K562 (cell line): ENCODE results near the gene CLTB. TPM values are rescaled to one million over a fixed set of nuclear protein-coding genes. Genes with fewer than 3 reads are reported as not detected.
A peak's percentile ranks its signal among the peaks of the same experiment; 100 is the strongest.

Experiments used
- ATAC-seq: fragments of 200-7000 bp; cut with Tn5 transposase; 3 replicates; pipeline ENCODE4 v1.9.1; 2020; ENCODE audit warnings: moderate library complexity
- BruUV-seq: library from RNA; stranded (reverse); fragments of 400-500 nt; replicated peaks from 2 replicates; lab custom pipeline; 2021; lab: Mats Ljungman, UMichigan
- CTCF ChIA-PET: fragments of 300-600 bp; formaldehyde crosslinking; extraction: SDS; loops from one replicate; lab custom pipeline; 2021; ENCODE audit warnings: low intra/inter-chr PET ratio; lab: Yijun Ruan, JAX
- POLR2A ChIA-PET: fragments of 300-600, 350-650 bp; sonication (Branson Sonifier 250); formaldehyde crosslinking; extraction: SDS; loops from one replicate; lab custom pipeline; 2021; ENCODE audit warnings: antibody characterized with exemption, inconsistent platforms; lab: Yijun Ruan, JAX
- DNase-seq, 4 experiments: peaks; one replicate each; pipeline versions ENCODE4 v3.0.0 to v3.0.0-alpha.2; 2011 to 2018; ENCODE audit warnings: low spot score in 3 of 4, mixed read lengths in 3 of 4; ENCODE audit errors: extremely low read depth in 1 of 4
- FAIRE-seq: peaks from 2 replicates; lab custom pipeline; 2011; peaks lifted over from hg19 to GRCh38; lab: Jason Lieb, UNC
- H2AFZ ChIP-seq: 2 replicates; pipeline ENCODE4 v1.6.0; 2011; ENCODE audit warnings: low read depth, low read length, control low read depth, inconsistent platforms
- H3K27ac ChIP-seq: fragments of 200-600 bp; 3 replicates; pipeline ENCODE4 v1.8.0; 2011; ENCODE audit warnings: low read depth, mild to moderate bottlenecking, control low read depth, inconsistent platforms, low read length, moderate library complexity, mixed read lengths; ENCODE audit errors: extremely low read depth
- H3K27me3 ChIP-seq, 2 experiments: fragments of 300-600 bp in 1 of 2; 2 replicates in 1 of 2; 3 replicates in 1 of 2; pipeline versions ENCODE4 v1.6.0 to v1.8.0; 2011; ENCODE audit warnings: inconsistent platforms in 2 of 2, low read length in 2 of 2, mild to moderate bottlenecking in 1 of 2, mixed read lengths in 1 of 2, moderate library complexity in 1 of 2; ENCODE audit not compliant: control insufficient read depth in 2 of 2, insufficient read depth in 2 of 2
- H3K36me3 ChIP-seq: fragments of 300-600 bp; 3 replicates; pipeline ENCODE4 v1.8.0; 2011; ENCODE audit warnings: mild to moderate bottlenecking, low read length, inconsistent platforms; ENCODE audit not compliant: control insufficient read depth, insufficient read depth
- H3K4me1 ChIP-seq, 2 experiments: fragments of 200-600 bp in 1 of 2; replicated peaks in 1 of 2; 2 replicates in 1 of 2; 3 replicates in 1 of 2; pipeline versions ENCODE4 v1.5.1 to v1.8.0; 2011; ENCODE audit warnings: inconsistent platforms in 2 of 2, low read length in 2 of 2, mild to moderate bottlenecking in 1 of 2, mixed read lengths in 1 of 2, moderate library complexity in 1 of 2; ENCODE audit not compliant: control insufficient read depth in 2 of 2, insufficient read depth in 2 of 2
- H3K4me2 ChIP-seq: 2 replicates; pipeline ENCODE4 v1.6.1; 2011; ENCODE audit warnings: low read length, control low read depth, inconsistent platforms, mixed read lengths; ENCODE audit not compliant: insufficient read depth
- H3K4me3 ChIP-seq: fragments of 200-600 bp; sonication (generic), shearing (Covaris generic); 2 replicates; pipeline ENCODE4 v1.5.1; 2016; ENCODE audit warnings: control low read depth, inconsistent platforms
- H3K79me2 ChIP-seq: fragments of 200-600 bp; 3 replicates; pipeline ENCODE4 v1.8.0; 2011; ENCODE audit warnings: low read length, inconsistent platforms; ENCODE audit not compliant: control insufficient read depth, insufficient read depth
- H3K9ac ChIP-seq, 2 experiments: 2 replicates each; pipeline versions ENCODE4 v1.6.0 to v1.6.1; 2011; ENCODE audit warnings: low read depth in 2 of 2, low read length in 2 of 2, control low read depth in 1 of 2, inconsistent platforms in 1 of 2, mild to moderate bottlenecking in 1 of 2, mixed read lengths in 1 of 2; ENCODE audit not compliant: insufficient read depth in 1 of 2
- H3K9me1 ChIP-seq: one replicate; pipeline ENCODE4 v1.6.0; 2011; ENCODE audit warnings: inconsistent platforms, mild to moderate bottlenecking, low read length, moderate library complexity; ENCODE audit not compliant: control insufficient read depth, insufficient read depth
- H3K9me3 ChIP-seq: replicated peaks from 2 replicates; pipeline ENCODE4 v1.5.1; 2011; ENCODE audit warnings: low read depth, low read length, inconsistent platforms; ENCODE audit not compliant: control insufficient read depth, insufficient read depth
- H4K20me1 ChIP-seq: replicated peaks from 2 replicates; pipeline ENCODE4 v1.6.1; 2011; ENCODE audit warnings: low read length, inconsistent platforms, mixed read lengths; ENCODE audit not compliant: control insufficient read depth, insufficient read depth
- DIDO1 ChIP-seq: fragments of 450-650 bp; IDR thresholded peaks from 2 replicates; pipeline ENCODE4 v1.6.1; 2016; ENCODE audit warnings: low read depth, missing biosample characterization, missing genetic modification characterization
- HDAC1 ChIP-seq, 2 experiments: fragments of 450-650 bp; IDR thresholded peaks; 2 replicates each; pipeline ENCODE4 v1.6.1; 2016 to 2017; ENCODE audit warnings: inconsistent platforms in 1 of 2, mild to moderate bottlenecking in 1 of 2, moderate library complexity in 1 of 2
- KDM1A ChIP-seq, 2 experiments: fragments of 450-650 bp; IDR thresholded peaks; 2 replicates each; pipeline ENCODE4 v1.6.1; 2016; ENCODE audit warnings: mild to moderate bottlenecking in 2 of 2
- KDM5B ChIP-seq: fragments of 200-600 bp; sonication (generic); IDR thresholded peaks from 2 replicates; pipeline ENCODE4 v1.6.1; 2012; ENCODE audit warnings: low read depth, mild to moderate bottlenecking, moderate library complexity, low read length, control low read depth, inconsistent platforms; ENCODE audit not compliant: insufficient replicate concordance
- PRMT5 ChIP-seq: sonication (generic); formaldehyde crosslinking; IDR thresholded peaks from 2 replicates; pipeline ENCODE4 v1.5.0; 2020; ENCODE audit warnings: missing genetic modification reagents
- RBM14 ChIP-seq: fragments of 200-400 bp; formaldehyde crosslinking; IDR thresholded peaks from 2 replicates; pipeline ENCODE4 v1.6.1; 2018; ENCODE audit warnings: low read depth, mild to moderate bottlenecking, low read length, moderate library complexity, borderline replicate concordance; ENCODE audit not compliant: insufficient read depth
- ZKSCAN8 ChIP-seq: fragments of 200-800 bp; sonication (Bioruptor generic); IDR thresholded peaks from 2 replicates; pipeline ENCODE4 v1.6.1; 2016; ENCODE audit warnings: missing genetic modification characterization, missing compliant biosample characterization
- WGBS: fragments of 100-300 bp; shearing (Covaris generic); methylation state at CpG from one replicate; pipeline ENCODE4 v1.1.6; 2016; ENCODE audit warnings: low coverage, mixed read lengths; ENCODE audit not compliant: insufficient coverage; ENCODE audit errors: missing lambda C conversion rate; 5-methylcytosine and 5-hydroxymethylcytosine counted together
- in situ Hi-C: fragments of 300-500 bp; cut with MboI; formaldehyde crosslinking; loops from 4 replicates; pipeline ENCODE4 v1.15.0; 2018; ENCODE audit warnings: inconsistent platforms, mixed read lengths
- intact Hi-C: fragments of 100-400 bp; cut with micrococcal nuclease; formaldehyde crosslinking; loops from 2 replicates; pipeline ENCODE4 v1.14.2; 2022
- polyA plus RNA-seq, 8 experiments: library from polyadenylated mRNA; depleted of rRNA in 4 of 8; stranded (reverse) in 5 of 8; unstranded in 3 of 8; fragments of >200 nt; fragmentation: Nextera tagmentation in 2 of 8; fragmentation: Illumina TruSeq in 1 of 8; extraction: Ambion mirVana in 2 of 8; extraction: Trizol in 1 of 8; gene quantifications; 2 replicates each; pipeline versions ENCODE4 v1.2.1 to v1.2.3, GENCODE V29; 2011 to 2014; ENCODE audit warnings: inconsistent platforms in 1 of 8, missing spikeins in 1 of 8
- total RNA-seq, 7 experiments: library from RNA; depleted of rRNA in 6 of 7; stranded (reverse); fragments of >200 nt in 6 of 7; fragmentation: Illumina TruSeq in 2 of 7; extraction: Trizol in 2 of 7; gene quantifications; 2 replicates each; pipeline versions ENCODE4 v1.2.1 to v1.2.3, GENCODE V29; 2011 to 2021; ENCODE audit warnings: low replicate concordance in 1 of 7

Gene CLTB
- total and polyA plus RNA-seq, 9 of the 15 experiments (the other 6 are each of a cell fraction or from before 2014, with no cell fraction given), result 1.8 to 117 (median 39.0) TPM

GRCh38 chr5:176418251-176418650, 1.9 kb upstream of the CLTB start:
- H3K4me1 ChIP-seq, result peaks cover 12 to 17% of the 10 kb centered on the region in 2 experiments; a peak in 4 of 5 replicates
- H3K4me2 ChIP-seq, result no peak overlapping the region
- H3K9ac ChIP-seq, result no peak overlapping the region
- intact Hi-C loops, result loop anchor here (5.0 to 10.0 kb wide), 2 partner anchors 67 to 199 kb away; no protein-coding TSS in a partner anchor
- DNase-seq, result no peak
- POLR2A ChIA-PET, result no interaction called here
- WGBS, result 27% methylated on average over 9 of the region's 9 CpGs
- peaks cover 21% of the 10 kb centered on the region for H3K79me2 ChIP-seq
- H3K36me3 ChIP-seq, result no peaks in the 10 kb centered on the region
- peaks cover 4% of the 10 kb centered on the region for H3K9me1 ChIP-seq
- no peak for FAIRE-seq
- peaks cover 6% of the 10 kb centered on the region for H3K9me3 ChIP-seq
- no peak overlapping the region for H3K4me3 ChIP-seq
- TF ChIP-seq RBM14, result no peak
- TF ChIP-seq ZKSCAN8 (CRISPR knock-in tag), result no peak
- no peak for TF ChIP-seq HDAC1 (IDR thresholded peaks at IDR 0.05)
- TF ChIP-seq PRMT5 (CRISPR knock-in tag), result no peak
- TF ChIP-seq DIDO1 (tag), result no peak
- TF ChIP-seq KDM1A (IDR thresholded peaks at IDR 0.05), result peak; percentile 25 to 44; a peak in 2 of 4 replicates
- no peak for TF ChIP-seq KDM5B
- TF ChIP-seq, all 486 proteins: peak for 1
- no peak overlapping the region for H2AFZ ChIP-seq
- H3K27ac ChIP-seq, result no peak overlapping the region
- H4K20me1 ChIP-seq, result 0 out of 2 replicates have a peak, but pooled peaks cover 3% of the 10 kb centered on the region
- CTCF ChIA-PET, result interaction anchor here (1.7 kb wide), 1 partner anchor 160 kb away, joined by 5 read pairs; no protein-coding TSS in a partner anchor
- BruUV-seq, result no TSS peak
- in situ Hi-C loops, result no loop called here
- no peaks in the 10 kb centered on the region for H3K27me3 ChIP-seq
- ATAC-seq, result no peak
